Testis (tissue), 2 donors: ENCODE data around the gene PCDHB10.

Source experiments
- CTCF ChIP-seq, 3 experiments: fragments of 450-650 bp in 2 of 3; fragments of 200-600 bp in 1 of 3; sonication (generic) in 1 of 3; IDR thresholded peaks; one replicate each; pipeline ENCODE4 v1.5.1; 2016 to 2019; ENCODE audit warnings: antibody characterized with exemption in 3 of 3, mild to moderate bottlenecking in 2 of 3, moderate library complexity in 1 of 3
- POLR2A ChIP-seq: fragments of 450-650 bp; IDR thresholded peaks from one replicate; pipeline ENCODE4 v1.6.1; 2017; ENCODE audit warnings: antibody characterized with exemption, mild to moderate bottlenecking, moderate library complexity

DNA sequence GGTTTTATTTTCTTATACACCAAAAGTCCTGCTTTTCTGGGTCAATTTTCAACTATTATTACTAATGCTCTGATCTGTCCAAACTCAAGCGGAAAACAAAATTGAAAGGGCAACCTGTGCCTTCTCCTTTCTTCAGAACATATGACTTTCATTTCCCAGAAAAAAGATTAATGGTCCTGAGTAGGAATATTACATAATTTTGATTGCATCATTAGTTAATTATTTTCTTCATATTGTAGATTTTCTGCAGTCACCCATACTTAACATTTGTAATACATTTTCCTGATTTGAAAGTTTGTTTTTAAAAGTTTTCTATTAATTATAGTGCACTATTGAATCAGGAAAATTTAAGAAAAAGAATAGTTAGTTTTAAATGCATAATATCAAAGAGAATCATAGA lies 16.2 kb upstream of the PCDHB10 start:
- no peak for TF ChIP-seq POLR2A
- TF ChIP-seq CTCF (IDR thresholded peaks at IDR 0.05) = no peak
